HG02943 (cell line): ENCODE measurements around the gene ZC3HAV1L.
"Not testable (repeated sequence)": the region's sequence is repeated elsewhere in the genome, so short reads cannot be mapped to it uniquely, and the experiment has no call there.

Experiments used
- ATAC-seq: cut with Tn5 transposase; IDR thresholded peaks from one replicate; pipeline ENCODE4 v1.9.1; 2021; ENCODE audit warnings: mild to moderate bottlenecking, low read depth, moderate library complexity; ENCODE audit not compliant: unreplicated experiment

The ZC3HAV1L gene

GRCh38 chr7:139023076-139023475 is 12.8 kb downstream of the ZC3HAV1L start:
- no peak for ATAC-seq

- no peak for ATAC-seq
Measured at GRCh38 chr7:139022286-139022685, 13.6 kb downstream of the ZC3HAV1L start.

DNA sequence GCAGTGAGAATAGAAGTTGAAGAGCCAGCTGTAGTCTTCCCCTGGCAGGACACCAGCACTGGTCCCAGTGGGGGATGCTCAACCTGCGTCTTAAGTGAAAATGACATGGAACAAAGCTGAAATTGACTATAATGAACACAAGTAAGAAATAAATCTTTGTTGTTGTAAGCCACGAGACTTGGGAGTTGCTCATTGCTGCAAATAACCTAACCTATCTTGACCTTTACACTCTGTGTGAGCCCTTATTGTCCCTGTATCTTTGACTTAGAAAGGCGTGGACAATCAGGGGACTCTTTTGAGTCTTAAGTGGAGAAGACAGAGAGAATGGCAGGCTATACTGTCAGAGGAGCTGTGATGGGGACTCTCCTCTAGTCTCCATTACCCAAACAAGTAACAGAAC is 16.9 kb downstream of the ZC3HAV1L start:
- no peak for ATAC-seq

DNA sequence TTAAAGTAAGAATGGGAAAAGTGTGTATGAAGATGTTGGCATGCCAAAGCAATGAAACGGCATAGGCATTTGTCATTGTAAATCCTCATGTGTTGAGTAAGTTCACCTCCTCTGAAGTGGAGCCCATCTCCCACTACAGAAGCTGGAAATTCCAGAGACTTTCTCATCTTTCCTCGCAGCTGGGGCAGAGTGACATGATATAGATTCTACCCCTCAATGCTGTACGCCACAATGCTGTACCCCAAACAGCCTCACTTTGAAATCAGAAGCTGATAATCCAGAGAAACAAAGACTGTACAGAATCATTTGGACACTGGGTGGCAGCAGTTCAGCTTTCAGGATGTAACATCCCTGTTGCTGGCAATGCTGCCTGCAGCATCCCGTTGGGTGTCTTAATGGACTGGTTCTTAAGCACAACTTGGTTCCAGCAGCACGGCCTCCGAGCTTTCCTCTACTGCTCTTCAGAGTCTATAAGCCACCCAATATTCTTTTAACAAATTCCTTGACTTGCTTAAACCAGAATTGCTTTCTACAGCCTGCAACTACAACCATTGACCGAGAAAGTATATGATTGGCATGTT is 18.8 kb downstream of the ZC3HAV1L start:
- no peak for ATAC-seq

DNA sequence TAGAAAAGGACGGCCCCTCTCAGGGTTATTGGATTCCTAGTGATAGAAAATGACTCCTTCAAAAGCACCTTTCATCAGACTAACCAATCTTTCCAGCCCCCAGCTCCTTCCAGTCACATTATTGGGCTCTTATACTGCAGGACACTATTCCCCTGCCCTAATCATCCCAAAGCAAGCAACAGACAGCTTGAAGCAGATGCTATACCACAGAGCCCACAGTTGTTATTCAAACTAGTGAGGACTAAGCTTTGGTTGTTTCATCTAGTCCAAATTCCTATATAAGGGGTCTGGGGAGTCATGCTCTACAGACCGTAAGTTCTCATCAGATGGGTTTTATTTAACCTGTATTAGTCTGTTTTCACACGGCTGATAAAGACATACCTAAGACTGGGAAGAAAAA is 24.5 kb downstream of the ZC3HAV1L start:
- ATAC-seq = no peak

- no peak for ATAC-seq
Measured at GRCh38 chr7:139004321-139005090, 31.3 kb downstream of the ZC3HAV1L start.

- ATAC-seq = no peak
Measured at GRCh38 chr7:138999414-138999813, 36.4 kb downstream of the ZC3HAV1L start.

- no peak for ATAC-seq
Measured at GRCh38 chr7:138992052-138992531, 43.8 kb downstream of the ZC3HAV1L start.

- no peak for ATAC-seq
Measured at GRCh38 chr7:138987686-138988085, 48.2 kb downstream of the ZC3HAV1L start.

DNA sequence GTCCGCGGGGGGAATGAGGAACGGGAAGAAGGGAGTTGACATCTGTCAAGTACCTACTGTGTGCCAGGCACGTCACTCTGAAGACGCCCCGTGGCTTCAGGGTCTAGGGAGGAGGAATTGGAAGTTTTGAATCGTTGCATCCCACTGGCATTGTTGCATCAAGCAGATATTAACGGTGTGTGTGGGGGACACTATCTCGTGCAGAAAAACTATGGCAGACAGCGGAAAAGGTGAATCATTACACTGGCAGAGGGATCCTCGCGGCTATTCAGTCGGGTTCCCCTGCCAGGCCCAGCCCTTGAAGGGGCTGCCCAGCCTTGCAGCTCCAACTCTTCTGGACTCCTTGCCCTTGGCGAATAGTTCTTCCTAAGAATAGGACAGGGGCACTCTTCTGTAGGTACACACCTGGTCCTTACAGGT is 53.6 kb downstream of the ZC3HAV1L start:
- ATAC-seq = no peak

- peak; percentile 74 for ATAC-seq
Measured at GRCh38 chr7:138981332-138982203, 54.3 kb downstream of the ZC3HAV1L start, which contains the start of gene KIAA1549. Gene KIAA1549 (minus strand): TSS chr7:138981389. CDS start chr7:138981269, 120 bp downstream.

DNA sequence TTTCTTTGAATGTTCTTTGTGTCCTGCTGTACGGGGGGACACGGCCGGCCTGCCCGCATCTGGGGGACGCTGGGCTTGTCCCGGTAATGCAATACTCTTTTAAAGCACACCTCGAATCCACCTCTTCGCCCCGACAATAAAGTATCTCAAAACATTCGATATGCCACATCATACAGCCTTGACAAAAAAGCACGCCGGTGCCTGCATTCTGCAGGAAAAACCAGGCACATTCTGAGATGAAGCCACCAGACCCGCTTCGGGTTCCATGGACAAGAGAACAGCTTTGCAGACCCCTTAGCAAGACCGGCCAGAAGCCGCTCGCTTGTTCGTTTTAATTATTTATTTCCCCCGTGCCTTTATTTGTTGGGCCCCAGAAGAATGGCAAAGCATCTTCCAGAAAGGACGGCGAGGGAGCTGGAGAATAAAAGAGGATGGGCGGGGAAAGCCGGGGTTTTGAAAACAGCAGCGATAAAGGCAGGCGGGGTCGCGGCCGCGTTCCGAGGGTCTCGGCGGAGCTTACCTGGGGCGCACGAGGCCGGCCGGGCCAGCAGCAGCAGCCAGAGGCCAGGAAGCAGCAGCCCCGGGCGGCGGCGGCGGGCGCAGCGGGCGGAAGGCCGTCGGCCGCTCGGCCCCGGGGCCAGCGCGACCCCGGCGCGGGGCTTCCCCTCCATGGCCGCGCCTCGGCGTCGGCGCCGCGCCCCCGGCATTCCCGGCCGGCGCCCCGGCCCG is 55.1 kb downstream of the ZC3HAV1L start:
- ATAC-seq = peak; percentile 30

GRCh38 chr7:138979988-138980562 is 55.8 kb downstream of the ZC3HAV1L start:
- no peak for ATAC-seq

DNA sequence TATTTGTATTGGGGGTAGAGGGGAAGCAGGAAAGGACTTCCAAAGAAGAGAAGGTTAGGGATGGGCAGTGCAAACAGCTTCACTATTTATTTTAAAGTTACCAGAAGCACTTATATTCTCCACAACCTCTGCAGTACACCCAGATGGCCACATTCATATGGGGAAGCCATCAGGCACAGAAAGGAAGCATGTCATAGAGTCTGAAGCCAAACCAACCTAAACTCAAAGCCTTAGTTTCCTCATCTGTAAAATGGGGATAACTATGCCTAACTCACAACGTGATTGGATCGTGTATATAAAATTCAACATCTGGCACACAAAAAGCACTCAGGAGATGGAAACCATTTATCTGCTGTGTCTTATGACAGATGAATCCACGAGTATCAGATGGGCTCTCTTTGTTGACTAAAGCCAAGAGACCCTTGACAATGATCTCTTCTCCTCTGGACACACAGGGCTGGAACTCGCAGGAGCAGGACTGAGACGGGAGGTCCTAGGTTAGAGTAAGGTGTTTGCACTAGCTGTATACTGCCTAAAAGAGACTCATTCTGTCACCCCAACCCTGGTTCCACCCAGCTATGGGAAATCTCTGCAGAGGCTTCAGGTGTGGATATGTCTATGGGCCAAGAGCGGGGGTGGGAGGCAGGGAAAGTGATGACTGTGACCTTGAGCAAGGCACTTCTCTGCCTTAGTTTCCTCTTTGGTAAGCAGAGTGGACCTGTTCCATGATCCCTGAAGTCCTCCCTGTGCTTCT is 56.4 kb downstream of the ZC3HAV1L start:
- no peak for ATAC-seq

- ATAC-seq = no peak
Measured at GRCh38 chr7:138978541-138979184, 57.2 kb downstream of the ZC3HAV1L start.

DNA sequence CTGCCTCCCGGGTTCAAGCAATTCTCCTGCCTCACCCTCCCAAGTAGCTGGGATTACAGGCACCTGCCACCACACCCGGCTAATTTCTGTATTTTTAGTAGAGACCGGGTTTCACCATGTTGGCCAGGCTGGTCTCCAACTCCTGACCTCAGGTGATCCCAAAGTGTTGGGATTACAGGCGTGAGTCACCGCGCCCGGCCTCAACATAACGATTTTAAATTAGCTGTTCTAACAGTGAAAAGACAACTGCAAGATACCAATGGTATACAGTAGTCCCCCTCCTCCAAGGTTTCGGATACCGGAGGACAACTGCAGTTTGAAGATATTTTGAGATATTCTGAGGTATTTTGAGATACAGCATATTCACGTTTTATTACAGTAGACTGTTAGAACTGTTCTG is 59.7 kb downstream of the ZC3HAV1L start:
- ATAC-seq = not testable (repeated sequence)
